Stimulated activated CD8-positive, alpha-beta memory T cell treated with anti-CD3 and anti-CD28 coated beads, Interleukin-7, amount 100 ng/mL, for 24 hours (primary cell): ENCODE measurements around the gene KIF3A.

Experiments used
- DNase-seq: peaks from one replicate; pipeline ENCODE4 v3.0.0-alpha.2; 2020; ENCODE audit warnings: low read depth

KIF3A gene

DNA sequence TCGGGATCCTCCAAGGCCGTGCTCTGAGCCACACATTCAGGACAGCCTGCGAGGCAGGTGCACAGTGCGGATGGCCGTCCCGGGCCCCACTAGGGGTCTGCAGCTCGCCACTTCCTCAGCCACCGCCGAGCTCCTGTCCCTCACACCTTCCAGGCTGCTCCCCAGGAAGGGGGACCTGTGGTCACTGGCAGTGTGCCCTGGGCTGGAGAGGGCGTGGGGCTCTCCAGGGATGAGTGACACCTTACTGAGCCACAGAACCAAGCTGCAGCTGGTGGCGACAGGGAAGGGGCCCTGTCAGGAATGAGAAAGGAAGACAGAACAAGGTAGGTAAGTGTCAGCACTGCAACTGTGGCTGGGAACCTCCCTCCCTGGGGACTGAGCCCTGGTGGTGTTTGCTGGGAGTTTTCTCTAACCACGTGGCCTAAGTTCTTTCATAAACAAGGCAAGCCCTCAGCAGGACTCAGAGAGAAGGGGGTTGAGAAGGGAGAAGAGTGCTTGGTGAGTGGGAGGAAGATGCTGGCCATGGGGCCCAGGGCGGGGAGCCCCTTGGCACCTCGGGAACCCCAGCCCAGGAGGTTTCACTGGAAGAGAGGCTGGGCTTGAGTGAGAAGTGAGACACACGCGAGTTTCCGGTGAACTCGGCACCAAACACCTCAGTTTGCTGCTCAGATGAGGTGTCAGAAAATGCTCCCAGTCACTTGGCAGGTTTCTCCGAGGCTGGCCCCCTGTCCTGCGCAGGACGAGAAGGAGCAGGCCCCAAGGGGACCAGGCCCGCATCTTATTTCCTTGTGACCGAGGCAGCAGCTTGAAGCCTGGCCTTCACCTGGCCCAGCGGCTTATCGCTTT, 74.2 kb downstream of the KIF3A start:
- DNase-seq, result no peak

GRCh38 chr5:132662004-132662401, 75.3 kb downstream of the KIF3A start:
- no peak for DNase-seq

GRCh38 chr5:132661231-132662003, 75.9 kb downstream of the KIF3A start:
- no peak for DNase-seq

GRCh38 chr5:132659598-132660493, 77.5 kb downstream of the KIF3A start:
- DNase-seq, result no peak

DNA sequence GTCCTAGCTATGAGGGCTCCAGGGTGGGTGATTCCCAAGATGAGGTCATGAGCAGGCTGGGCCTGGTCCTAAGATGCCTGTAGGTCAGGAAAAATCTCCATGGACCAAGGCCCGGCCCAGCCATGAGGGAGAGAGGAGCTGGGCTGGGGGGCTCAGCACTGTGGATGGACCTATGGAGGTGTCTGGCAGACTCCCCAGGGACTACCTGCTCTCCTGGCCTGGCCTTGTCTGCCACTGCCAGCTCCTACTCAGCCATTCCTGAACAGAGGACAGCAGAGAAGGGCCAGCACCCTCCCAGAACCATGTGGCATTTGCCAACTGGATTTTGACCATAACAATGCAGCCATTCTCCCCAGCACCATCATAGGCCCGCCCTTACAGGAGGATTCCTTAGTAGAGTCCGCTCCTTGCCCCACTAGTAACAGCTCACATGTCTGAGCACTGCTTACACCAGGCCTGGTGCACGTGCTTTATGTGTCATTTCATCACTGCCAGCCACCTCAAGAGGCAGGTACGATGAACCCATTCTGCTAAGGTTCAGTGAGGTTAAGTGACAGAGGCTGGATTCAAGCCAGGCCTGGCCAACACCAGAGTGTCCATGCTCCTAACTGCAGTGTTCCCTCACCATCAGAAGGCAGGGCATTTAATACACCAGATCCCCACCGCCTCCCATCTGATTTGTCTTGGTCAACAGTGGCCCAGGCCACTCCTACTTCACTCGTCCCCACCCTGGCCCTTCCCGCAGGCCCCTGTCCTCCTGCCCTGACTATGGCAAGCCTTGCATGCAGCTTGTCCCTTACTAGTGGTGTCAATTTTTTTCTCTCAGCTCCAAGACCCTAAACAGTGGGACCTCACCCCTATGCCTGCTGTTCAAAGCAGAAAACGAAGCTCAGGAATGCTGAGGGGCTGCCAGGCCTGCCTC, 78.7 kb downstream of the KIF3A start:
- DNase-seq, result no peak

DNA sequence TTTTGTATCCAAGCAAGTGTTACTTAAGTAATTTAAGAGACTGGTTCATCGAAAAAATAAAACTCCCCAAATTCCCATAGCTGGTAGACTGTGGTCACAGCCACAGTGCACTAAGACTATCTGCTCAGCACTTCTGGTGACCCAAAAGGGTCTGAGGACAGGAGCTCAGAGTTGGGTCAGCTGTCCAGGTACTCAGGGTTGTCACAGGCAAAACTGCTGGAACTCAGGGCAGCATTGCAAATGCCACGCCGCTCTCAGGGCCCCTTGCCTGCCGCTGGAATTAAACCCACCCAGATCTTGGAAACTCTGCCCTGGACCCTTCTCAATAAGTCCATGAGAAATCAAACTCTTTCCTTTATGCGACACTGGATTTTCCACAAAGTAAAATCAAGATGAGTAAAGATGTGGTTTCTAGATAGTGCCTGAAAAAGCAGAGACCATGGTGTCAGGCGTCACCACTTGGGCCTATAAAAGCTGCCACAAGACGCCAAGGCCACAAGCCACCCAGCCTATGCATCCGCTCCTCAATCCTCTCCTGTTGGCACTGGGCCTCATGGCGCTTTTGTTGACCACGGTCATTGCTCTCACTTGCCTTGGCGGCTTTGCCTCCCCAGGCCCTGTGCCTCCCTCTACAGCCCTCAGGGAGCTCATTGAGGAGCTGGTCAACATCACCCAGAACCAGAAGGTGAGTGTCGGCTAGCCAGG, 79.5 kb downstream of the KIF3A start, which contains the start of gene IL13:
TSS of gene IL13 (plus strand) at position 498 of the 705 bp plus-strand sequence. CDS start at position 512, 14 bp downstream.
- DNase-seq, result no peak

GRCh38 chr5:132656774-132657355, 80.5 kb downstream of the KIF3A start:
- DNase-seq, result no peak

GRCh38 chr5:132655821-132656773, 81.2 kb downstream of the KIF3A start:
- DNase-seq, result no peak

DNA sequence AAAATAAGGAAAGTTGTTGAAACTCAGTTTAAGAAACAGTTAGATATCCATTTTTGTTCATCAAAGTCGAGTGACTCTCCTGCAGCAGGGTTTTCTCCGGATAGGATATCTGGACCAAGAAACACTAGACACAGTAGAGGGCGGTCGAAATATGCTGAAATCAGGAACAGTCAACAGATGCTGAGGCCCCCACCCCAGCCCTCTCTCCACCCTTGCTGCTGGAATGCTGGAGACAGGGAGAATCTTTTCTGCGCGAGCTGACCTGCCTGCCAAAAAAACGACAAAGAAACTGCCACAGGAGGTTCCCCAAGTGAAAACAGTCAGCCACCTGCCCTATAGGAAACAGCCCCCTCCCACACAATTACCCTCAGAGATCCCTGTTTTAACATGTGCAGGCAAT, 83.6 kb downstream of the KIF3A start:
- no peak for DNase-seq

GRCh38 chr5:132651838-132652469, 85.4 kb downstream of the KIF3A start:
- no peak for DNase-seq

- DNase-seq, result no peak
Measured at GRCh38 chr5:132648355-132648754, 89.0 kb downstream of the KIF3A start.

GRCh38 chr5:132647473-132647872, 89.9 kb downstream of the KIF3A start:
- no peak for DNase-seq

DNA sequence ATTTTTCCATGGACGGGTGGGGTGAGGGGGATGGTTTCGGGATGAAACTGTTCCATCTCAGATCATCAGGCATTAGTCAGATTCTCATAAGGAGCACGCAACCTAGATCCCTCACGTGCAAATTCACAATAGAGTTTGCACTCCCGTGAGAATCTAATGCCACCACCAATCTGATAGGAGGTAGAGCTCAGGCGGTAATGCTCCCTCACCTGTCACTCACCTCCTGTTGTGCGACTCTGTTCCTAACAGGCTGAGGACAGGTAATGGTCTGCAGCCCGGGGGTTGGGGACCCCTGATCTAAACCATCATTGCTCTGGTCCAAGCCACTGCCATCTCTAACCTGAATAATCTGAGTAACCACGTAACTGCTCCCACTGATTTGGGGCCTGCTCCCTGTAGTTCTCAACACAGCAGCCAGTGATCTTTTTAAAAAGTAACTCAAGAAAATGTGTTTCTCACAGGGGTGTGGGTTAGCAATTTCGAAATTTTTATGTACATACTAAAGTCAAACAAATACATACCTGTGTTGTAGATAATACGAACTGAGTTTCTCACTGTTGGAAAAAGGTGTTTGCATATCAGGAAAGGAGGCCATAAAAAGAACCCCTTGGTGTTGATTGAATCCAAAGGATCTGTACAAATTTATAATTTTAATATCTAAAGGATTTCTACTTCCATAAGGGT, 90.6 kb downstream of the KIF3A start:
- no peak for DNase-seq

DNA sequence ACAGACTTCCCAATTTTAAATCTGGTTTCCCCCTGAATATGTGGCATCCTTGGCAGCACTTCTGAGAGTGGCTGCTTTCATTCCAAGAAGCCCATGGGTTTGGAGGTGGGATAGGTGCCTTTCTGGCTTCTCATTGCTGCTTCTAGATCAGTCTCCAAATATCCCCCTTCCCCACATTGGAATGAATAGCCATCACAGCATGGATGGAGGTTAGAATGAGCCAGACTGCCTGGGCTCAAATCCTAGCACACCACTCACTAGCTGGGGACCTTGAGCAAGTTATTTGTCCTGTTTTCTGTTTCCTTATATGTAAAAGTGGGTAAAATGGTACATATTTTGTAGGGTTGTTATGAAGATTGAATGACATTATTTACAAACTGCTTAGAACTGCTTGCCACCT, 93.2 kb downstream of the KIF3A start:
- no peak for DNase-seq
